A673 (cell line): ENCODE results near the gene HEXIM1.

Experiments
- CTCF ChIP-seq: fragments of 300-800, 200-600 bp; sonication (generic); conservative IDR thresholded peaks from 2 replicates; pipeline ENCODE4 v1.5.1; 2017; ENCODE audit warnings: low read depth, mild to moderate bottlenecking, antibody characterized with exemption, low read length, moderate library complexity, mixed read lengths
- EZH2 ChIP-seq: fragments of 200-600 bp; sonication (generic); IDR thresholded peaks from 2 replicates; pipeline ENCODE4 v1.6.1; 2017; ENCODE audit warnings: borderline replicate concordance, low read depth, mild to moderate bottlenecking, mixed read lengths, antibody characterized with exemption, low read length; ENCODE audit not compliant: poor library complexity, severe bottlenecking

GRCh38 chr17:45156242-45156641, 8.0 kb downstream of the HEXIM1 start:
- no peak for TF ChIP-seq CTCF
- TF ChIP-seq EZH2: no peak
